ENCODE measurements around the gene GLP2R.

Gene GLP2R

GRCh38 chr17:9814337-9814945 is 11.3 kb upstream of the GLP2R start:
- no peak for TF ChIP-seq CTCF (IDR thresholded peaks at IDR 0.05)

- no peak for TF ChIP-seq CTCF (IDR thresholded peaks at IDR 0.05)
Measured at GRCh38 chr17:9816472-9816871, 9.3 kb upstream of the GLP2R start.

GRCh38 chr17:9817086-9817485 is 8.6 kb upstream of the GLP2R start:
- TF ChIP-seq CTCF (IDR thresholded peaks at IDR 0.05), result no peak

- no peak for TF ChIP-seq CTCF (IDR thresholded peaks at IDR 0.05)
Measured at GRCh38 chr17:9818760-9819159, 7.0 kb upstream of the GLP2R start.

- TF ChIP-seq CTCF (IDR thresholded peaks at IDR 0.05), result no peak
Measured at GRCh38 chr17:9820448-9820847, 5.3 kb upstream of the GLP2R start.

GRCh38 chr17:9821921-9822320 is 3.8 kb upstream of the GLP2R start, which contains the start of gene GSG1L2:
TSS of gene GSG1L2 (minus strand) at chr17:9822079. CDS start at chr17:9822071, 8 bp downstream.
- no peak for TF ChIP-seq CTCF (IDR thresholded peaks at IDR 0.05)

- no peak for TF ChIP-seq CTCF (IDR thresholded peaks at IDR 0.05)
Measured at GRCh38 chr17:9824094-9824493, 1.6 kb upstream of the GLP2R start.

- no peak for TF ChIP-seq CTCF (IDR thresholded peaks at IDR 0.05)
Measured at GRCh38 chr17:9824797-9825338, 856 bp upstream of the GLP2R start.
